ENCODE results near the gene MSANTD2. TPM values are rescaled to one million over a fixed set of nuclear protein-coding genes. Genes with fewer than 3 reads are reported as not detected.

MSANTD2 gene
- 4.4 to 6.0 TPM (median 5.5 TPM) in 5 replicates for total RNA-seq (2022; extraction: Qiagen RNA extraction; ENCODE audit: low read depth)

DNA sequence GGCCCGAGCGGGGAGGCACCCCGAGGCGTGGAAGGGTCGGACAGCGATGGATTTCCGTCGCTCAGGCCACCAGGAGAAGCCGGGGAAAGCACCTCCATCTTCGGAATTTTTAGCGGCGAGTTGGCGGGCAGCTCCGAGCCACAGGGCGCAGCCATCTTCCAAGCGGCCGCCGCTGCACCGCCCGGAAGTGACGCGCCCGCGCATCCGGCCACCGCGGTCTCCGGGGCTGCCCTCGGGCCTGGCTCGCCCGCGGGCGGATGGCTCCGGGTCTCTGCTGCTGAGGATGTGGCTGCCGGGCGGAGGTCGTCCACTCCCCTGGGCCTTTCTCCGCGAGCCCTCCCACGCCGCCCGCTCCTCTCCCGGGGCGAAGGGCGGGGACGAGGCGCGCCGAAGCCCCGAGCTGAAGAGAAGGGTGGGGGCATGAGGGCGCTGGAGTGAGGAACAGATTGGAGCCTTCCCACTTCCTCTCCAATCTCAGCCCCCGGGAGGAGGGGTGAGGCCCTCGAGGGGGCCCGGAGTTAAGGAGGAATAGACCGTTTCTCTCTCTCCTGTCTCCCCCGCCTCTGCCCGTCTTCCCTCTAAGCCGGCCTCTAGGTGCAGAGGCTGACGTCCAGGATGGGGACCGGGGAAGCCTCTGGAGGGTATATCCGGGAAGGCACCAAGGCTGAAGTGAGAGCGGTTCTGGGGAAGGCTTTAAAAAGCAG, at the start of gene MSANTD2:
TSS of gene MSANTD2 (minus strand) at position 181 of the 704 bp plus-strand sequence. CDS start at position 155, 26 bp downstream.

DNA sequence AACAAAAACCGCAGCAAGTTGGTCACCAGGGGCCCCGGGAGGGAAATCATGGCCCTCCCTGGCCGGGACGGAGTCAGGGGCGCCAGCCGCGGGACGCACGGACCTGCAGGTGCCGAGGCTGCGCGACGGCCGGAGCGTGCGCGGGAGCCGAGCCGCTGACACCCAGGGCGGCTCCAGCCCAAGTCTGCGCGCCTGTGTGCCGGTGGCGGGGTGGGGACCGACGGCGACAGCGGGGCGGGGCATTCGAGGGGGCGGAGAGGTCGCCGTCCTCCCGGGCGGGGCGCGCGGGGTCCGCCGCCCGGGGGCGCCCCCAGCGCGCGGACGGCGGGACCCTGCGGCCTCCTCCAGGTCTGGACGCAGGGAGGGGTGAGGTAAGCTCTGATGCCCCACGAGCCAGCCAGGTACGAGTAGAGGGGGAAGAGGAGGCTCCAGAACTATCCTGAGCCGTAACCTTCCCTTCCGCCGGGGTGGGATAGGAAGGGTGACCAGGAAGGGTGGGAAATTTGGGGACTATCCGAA, 38.0 kb downstream of the MSANTD2 start, which contains the start of gene ESAM:
TSS of gene ESAM (minus strand) at position 186 of the 519 bp plus-strand sequence. CDS start at position 50, 136 bp downstream.

DNA sequence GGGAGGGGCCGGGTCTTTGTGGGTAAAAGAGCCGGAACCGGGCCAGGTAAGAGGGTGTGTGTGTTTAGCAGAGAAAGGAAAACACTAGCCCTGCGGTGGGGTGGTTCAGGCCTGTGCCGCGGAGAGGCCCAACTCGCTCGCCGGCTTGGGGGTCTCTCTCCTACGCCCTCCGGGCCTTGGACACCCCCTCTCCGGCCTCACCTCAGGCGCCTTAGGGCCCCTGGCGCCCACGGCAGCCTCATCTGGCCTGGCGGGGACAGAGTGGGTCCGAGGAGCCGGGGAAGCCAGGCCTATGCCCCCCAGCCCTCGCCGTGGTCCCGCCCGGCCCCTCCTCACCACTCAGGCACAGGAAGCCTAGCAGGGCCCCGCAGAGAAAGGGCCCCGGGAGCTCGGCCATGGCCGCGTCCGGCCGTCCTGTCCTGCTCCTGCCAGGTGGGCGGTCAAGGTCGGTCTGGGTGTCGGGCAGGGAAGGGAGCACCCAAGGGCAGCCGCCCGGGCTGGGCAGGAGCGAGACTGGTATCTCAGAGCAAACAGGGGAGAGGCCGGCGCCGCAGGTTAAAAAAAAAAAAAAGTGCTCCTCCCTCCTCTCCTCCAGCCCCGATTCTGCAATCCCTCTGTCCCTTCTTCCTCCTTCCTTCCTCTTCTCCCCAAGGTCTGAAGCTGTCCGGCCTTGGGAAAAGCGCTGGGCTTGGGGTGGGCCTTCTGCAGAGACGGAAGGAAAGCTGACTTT, 48.3 kb downstream of the MSANTD2 start, which contains the start of gene VSIG2:
TSS of gene VSIG2 (minus strand) at position 515 of the 730 bp plus-strand sequence. CDS start at position 397, 118 bp downstream.

DNA sequence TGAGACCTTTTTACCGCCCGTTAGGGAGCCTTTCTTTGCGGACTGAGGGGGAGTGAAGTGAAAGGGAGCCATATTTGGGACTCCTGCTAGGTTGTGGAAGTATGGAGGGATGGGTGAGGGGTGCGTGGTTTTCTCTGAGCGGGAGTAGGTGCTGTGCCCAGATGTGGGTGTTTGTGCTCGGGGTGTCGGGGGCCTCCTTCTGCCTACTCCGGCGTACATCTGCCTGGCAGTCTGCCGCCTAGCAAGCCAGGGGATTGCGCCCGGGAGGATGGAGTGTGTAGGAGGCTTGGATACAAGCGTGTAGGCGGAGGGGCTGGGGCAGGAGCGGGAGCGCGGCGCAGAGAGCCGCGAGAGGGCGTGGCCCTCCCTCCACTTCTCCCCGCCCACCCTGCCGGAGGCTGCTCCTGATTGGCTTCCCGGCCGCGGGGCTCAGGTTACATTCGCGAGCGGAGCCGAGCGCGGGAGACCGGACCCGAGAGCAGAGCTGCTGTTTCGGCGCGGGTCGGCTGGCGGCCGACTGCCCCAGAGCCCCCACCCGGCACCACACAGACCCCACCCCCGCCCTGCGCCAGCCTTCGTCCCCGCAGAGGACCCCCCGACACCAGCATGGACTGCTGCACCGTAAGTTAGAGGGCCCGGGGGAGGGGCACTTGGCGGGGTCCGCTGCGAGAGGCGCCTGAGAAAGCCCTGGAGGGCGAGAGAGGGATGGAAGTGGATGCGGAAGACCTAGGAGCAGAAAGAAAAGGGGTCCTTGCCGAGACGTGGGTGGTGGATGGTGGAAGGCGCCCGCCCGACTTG, 60.5 kb downstream of the MSANTD2 start, which contains the start of gene NRGN:
TSS of gene NRGN (plus strand) at position 464 of the 798 bp plus-strand sequence. CDS start at position 607, 143 bp downstream.

Other genes with a start within 250 kb of the MSANTD2 start
- not detected in 5 replicates for gene OR8A1, start 230.4 kb downstream of the MSANTD2 start, total RNA-seq (2022; extraction: Qiagen RNA extraction; ENCODE audit: low read depth)
- gene PANX3, start 189.0 kb downstream of the MSANTD2 start, total RNA-seq (2022; extraction: Qiagen RNA extraction; ENCODE audit: low read depth): not detected in 5 replicates
- gene TBRG1, start 177.5 kb downstream of the MSANTD2 start, total RNA-seq (2022; extraction: Qiagen RNA extraction; ENCODE audit: low read depth): 17.0 to 20.4 TPM (median 17.5 TPM) in 5 replicates
- gene SIAE, start 126.7 kb downstream of the MSANTD2 start, total RNA-seq (2022; extraction: Qiagen RNA extraction; ENCODE audit: low read depth): 13.4 to 14.9 TPM (median 14.2 TPM) in 5 replicates
- gene SPA17, start 126.5 kb downstream of the MSANTD2 start, total RNA-seq (2022; extraction: Qiagen RNA extraction; ENCODE audit: low read depth): 16.5 to 34.0 TPM (median 18.5 TPM) in 5 replicates
- 5.5 to 11.1 TPM (median 10.7 TPM) in 5 replicates for gene NRGN, start 60.5 kb downstream of the MSANTD2 start, total RNA-seq (2022; extraction: Qiagen RNA extraction; ENCODE audit: low read depth)
- gene VSIG2, start 48.2 kb downstream of the MSANTD2 start, total RNA-seq (2022; extraction: Qiagen RNA extraction; ENCODE audit: low read depth): not detected in 5 replicates
- 7.5 to 12.4 TPM (median 10.6 TPM) in 5 replicates for gene ESAM, start 38.1 kb downstream of the MSANTD2 start, total RNA-seq (2022; extraction: Qiagen RNA extraction; ENCODE audit: low read depth)
- gene ROBO3, start 65.0 kb upstream of the MSANTD2 start, total RNA-seq (2022; extraction: Qiagen RNA extraction; ENCODE audit: low read depth): 1.5 to 4.0 TPM (median 2.7 TPM) in 5 replicates
- not detected in 5 replicates for gene ROBO4, start 97.5 kb upstream of the MSANTD2 start, total RNA-seq (2022; extraction: Qiagen RNA extraction; ENCODE audit: low read depth)
- not detected in 5 replicates for gene HEPN1, start 118.8 kb upstream of the MSANTD2 start, total RNA-seq (2022; extraction: Qiagen RNA extraction; ENCODE audit: low read depth)
- not detected in 5 replicates for gene HEPACAM, start 135.6 kb upstream of the MSANTD2 start, total RNA-seq (2022; extraction: Qiagen RNA extraction; ENCODE audit: low read depth)
- gene CCDC15, start 153.8 kb upstream of the MSANTD2 start, total RNA-seq (2022; extraction: Qiagen RNA extraction; ENCODE audit: low read depth): 0.45 to 0.72 TPM (median 0.54 TPM) in 5 replicates

All from A549 treated with CpdA at 1 μM for 4 hours (cell line).